Ishikawa (cell line): ENCODE measurements around the gene ATG16L2.

ENCODE experiments used
- CEBPB ChIP-seq: IDR thresholded peaks from 2 replicates; pipeline ENCODE4 v1.6.1; 2012
- CREB1 ChIP-seq: IDR thresholded peaks from 2 replicates; pipeline ENCODE4 v1.6.1; 2012; ENCODE audit warnings: low read depth
- EGR1 ChIP-seq: IDR thresholded peaks from 2 replicates; pipeline ENCODE4 v1.6.1; 2012
- EP300 ChIP-seq: IDR thresholded peaks from 2 replicates; pipeline ENCODE4 v1.6.1; 2012; ENCODE audit warnings: borderline replicate concordance
- FOXM1 ChIP-seq: IDR thresholded peaks from 2 replicates; pipeline ENCODE4 v1.6.1; 2012; ENCODE audit warnings: low read depth, borderline replicate concordance
- NFIC ChIP-seq: IDR thresholded peaks from 2 replicates; pipeline ENCODE4 v1.6.1; 2012
- RAD21 ChIP-seq: IDR thresholded peaks from 2 replicates; pipeline ENCODE4 v1.6.1; 2012; ENCODE audit warnings: low read depth
- TAF1 ChIP-seq: IDR thresholded peaks from 2 replicates; pipeline ENCODE4 v1.6.1; 2012; ENCODE audit warnings: low read depth, mild to moderate bottlenecking
- TCF12 ChIP-seq: IDR thresholded peaks from 2 replicates; pipeline ENCODE4 v1.6.1; 2012; ENCODE audit warnings: low read depth
- TEAD4 ChIP-seq: IDR thresholded peaks from 2 replicates; pipeline ENCODE4 v1.6.1; 2012
- YY1 ChIP-seq: IDR thresholded peaks from 2 replicates; pipeline ENCODE4 v1.6.1; 2012; ENCODE audit warnings: low read depth
- ZBTB7A ChIP-seq: IDR thresholded peaks from 2 replicates; pipeline ENCODE4 v1.6.1; 2012; ENCODE audit warnings: low read depth
- TF ChIP-seq, protein P1 (sequence below): IDR thresholded peaks from 2 replicates; pipeline ENCODE4 v1.6.1; 2012
- TF ChIP-seq, protein P2 (sequence below): IDR thresholded peaks from 2 replicates; pipeline ENCODE4 v1.6.1; 2012; ENCODE audit warnings: low read depth, mild to moderate bottlenecking
- TF ChIP-seq, protein P3 (sequence below): IDR thresholded peaks from 2 replicates; pipeline ENCODE4 v1.6.1; 2012

Gene ATG16L2

DNA sequence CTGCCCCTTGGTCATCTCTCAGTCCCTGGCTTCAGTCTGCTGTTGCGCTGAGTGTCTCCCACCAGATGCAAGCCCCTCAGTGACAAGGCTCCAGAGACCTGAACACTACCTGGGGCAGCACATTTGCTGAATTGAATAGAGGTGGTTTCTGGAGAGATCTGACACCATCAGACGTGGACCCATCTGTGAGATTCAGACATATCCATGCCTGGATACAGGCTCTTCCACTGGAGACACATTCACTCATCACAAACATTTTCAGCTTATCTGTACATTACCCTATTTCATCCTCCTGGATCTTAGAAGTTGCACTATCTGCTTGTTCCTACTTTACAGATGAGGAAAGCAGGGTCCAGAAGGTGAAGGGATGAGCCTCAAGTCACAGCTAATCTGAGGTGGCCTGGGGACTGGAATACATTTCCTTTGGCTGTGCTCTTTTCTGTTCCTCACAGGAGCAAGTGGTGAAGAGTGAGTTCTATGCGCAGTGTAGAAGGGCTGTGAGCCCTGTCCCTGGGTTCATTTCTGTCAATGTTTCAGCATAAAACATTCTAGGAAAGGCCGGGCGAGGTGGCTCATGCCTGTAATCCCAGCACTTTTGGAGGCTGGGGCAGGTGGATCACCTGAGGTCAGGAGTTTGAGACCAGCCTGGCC, 19.0 kb downstream of the ATG16L2 start:
- TF ChIP-seq ZBTB7A (no peak), TCF12 (no peak), NFIC (no peak), TAF1 (no peak), EGR1 (no peak), FOXM1 (no peak), TEAD4 (no peak), CEBPB (no peak), YY1 (no peak), EP300 (no peak), CREB1 (no peak)
- TF ChIP-seq, protein P1, sequence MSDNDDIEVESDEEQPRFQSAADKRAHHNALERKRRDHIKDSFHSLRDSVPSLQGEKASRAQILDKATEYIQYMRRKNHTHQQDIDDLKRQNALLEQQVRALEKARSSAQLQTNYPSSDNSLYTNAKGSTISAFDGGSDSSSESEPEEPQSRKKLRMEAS = no peak
- TF ChIP-seq, protein P2, sequence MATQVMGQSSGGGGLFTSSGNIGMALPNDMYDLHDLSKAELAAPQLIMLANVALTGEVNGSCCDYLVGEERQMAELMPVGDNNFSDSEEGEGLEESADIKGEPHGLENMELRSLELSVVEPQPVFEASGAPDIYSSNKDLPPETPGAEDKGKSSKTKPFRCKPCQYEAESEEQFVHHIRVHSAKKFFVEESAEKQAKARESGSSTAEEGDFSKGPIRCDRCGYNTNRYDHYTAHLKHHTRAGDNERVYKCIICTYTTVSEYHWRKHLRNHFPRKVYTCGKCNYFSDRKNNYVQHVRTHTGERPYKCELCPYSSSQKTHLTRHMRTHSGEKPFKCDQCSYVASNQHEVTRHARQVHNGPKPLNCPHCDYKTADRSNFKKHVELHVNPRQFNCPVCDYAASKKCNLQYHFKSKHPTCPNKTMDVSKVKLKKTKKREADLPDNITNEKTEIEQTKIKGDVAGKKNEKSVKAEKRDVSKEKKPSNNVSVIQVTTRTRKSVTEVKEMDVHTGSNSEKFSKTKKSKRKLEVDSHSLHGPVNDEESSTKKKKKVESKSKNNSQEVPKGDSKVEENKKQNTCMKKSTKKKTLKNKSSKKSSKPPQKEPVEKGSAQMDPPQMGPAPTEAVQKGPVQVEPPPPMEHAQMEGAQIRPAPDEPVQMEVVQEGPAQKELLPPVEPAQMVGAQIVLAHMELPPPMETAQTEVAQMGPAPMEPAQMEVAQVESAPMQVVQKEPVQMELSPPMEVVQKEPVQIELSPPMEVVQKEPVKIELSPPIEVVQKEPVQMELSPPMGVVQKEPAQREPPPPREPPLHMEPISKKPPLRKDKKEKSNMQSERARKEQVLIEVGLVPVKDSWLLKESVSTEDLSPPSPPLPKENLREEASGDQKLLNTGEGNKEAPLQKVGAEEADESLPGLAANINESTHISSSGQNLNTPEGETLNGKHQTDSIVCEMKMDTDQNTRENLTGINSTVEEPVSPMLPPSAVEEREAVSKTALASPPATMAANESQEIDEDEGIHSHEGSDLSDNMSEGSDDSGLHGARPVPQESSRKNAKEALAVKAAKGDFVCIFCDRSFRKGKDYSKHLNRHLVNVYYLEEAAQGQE = no peak
- TF ChIP-seq, protein P3, sequence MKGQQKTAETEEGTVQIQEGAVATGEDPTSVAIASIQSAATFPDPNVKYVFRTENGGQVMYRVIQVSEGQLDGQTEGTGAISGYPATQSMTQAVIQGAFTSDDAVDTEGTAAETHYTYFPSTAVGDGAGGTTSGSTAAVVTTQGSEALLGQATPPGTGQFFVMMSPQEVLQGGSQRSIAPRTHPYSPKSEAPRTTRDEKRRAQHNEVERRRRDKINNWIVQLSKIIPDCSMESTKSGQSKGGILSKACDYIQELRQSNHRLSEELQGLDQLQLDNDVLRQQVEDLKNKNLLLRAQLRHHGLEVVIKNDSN = no peak

DNA sequence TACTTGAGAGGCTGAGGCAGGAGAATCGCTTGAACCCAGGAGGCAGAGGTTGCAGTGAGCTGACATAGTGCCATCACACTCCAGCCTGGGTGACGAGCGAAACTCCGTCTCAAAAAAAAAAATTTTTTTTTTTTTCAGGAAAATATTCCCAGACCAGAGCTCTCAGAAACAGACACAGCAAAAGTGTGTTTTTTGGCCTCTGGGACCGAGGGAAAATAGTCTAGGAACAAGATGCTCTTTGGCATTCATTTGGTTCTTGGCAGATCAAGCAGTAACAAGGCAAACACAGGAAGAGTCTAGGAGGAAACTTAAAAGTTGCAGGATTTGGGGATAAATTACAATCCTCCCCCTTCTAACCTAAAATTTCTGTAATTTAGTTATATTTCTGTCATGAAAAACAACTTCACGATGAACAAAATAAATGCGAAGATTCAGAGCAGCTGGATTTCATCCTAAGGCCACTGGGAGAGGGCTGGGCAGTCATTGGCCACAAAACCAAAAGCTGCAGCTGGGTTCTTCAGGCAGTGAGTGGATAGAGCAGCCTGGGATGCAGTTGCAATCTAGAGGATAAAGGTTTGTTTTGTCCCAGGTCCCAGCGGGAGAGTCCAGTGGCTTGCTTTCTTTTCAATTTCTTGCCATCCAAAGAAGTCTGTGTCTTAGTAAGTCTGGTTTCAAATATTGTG, 19.7 kb downstream of the ATG16L2 start:
- TF ChIP-seq FOXM1 (no peak), CEBPB (no peak), CREB1 (no peak), YY1 (no peak), EP300 (no peak), NFIC (no peak), EGR1 (no peak), RAD21 (no peak), TCF12 (no peak), ZBTB7A (no peak), TAF1 (no peak)
- TF ChIP-seq, protein P1 = no peak
- TF ChIP-seq, protein P2 = no peak

DNA sequence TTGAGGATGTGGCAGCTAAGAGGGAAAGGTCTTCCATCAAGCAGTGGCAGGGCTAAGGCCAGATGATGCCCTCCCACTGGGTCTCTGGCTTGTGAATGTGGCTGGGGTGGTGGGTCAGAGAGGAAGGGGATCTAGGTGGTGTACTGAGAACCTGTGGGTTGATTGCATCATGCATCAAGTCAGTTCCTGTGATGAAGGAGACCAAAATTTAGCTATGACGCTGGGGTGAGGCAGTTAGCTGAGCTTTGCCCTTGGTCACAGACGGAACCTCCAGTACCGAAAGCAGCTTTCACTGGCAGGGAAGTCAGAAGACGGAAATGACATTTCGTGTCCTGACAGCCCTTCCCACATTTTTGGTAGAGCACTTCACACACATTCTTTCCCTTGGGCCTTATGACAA, 20.7 kb downstream of the ATG16L2 start:
- no peak for TF ChIP-seq FOXM1
- TF ChIP-seq CEBPB = no peak
- no peak for TF ChIP-seq EGR1
- no peak for TF ChIP-seq CREB1
- no peak for TF ChIP-seq TEAD4
- no peak for TF ChIP-seq YY1
- no peak for TF ChIP-seq RAD21
- TF ChIP-seq, protein P2 = no peak
- no peak for TF ChIP-seq EP300
- no peak for TF ChIP-seq TCF12
- TF ChIP-seq TAF1 = no peak
- no peak for TF ChIP-seq NFIC
- TF ChIP-seq ZBTB7A = no peak
- TF ChIP-seq, protein P1 = no peak

DNA sequence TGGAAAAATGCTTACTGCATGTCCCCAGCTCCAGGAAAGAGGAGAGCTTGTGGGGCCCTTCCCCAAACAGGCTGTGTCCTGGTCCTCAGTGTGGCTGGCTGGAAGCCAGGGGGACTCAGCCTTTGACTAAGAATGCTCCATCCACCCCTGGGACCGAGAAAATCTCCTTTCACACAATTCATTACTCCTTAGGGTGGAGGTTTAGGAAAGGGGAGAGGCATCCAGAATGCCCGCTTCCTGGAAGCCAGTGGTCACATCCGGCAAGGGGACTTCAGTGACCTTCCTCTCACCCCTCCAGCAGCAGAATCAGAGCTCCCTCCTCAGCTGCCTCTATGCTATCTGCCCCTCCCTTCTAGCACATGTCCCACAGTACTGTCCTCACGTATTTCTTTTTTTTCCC, 21.9 kb downstream of the ATG16L2 start:
- TF ChIP-seq FOXM1 (no peak), TEAD4 (no peak), TAF1 (no peak), YY1 (no peak), CREB1 (no peak), EGR1 (no peak), NFIC (no peak), RAD21 (no peak)
- TF ChIP-seq, protein P3 = no peak
- TF ChIP-seq, protein P2 = no peak
